ENCODE results near the gene VCX2.
"Not testable (repeated sequence)": the region's sequence is repeated elsewhere in the genome, so short reads cannot be mapped to it uniquely, and the experiment has no call there.

VCX2 gene

GRCh38 chrX:8125566-8125965 is 45.5 kb downstream of the VCX2 start:
- peak in 2 of 10 donors; percentile 72 to 79 for DNase-seq
- intact Hi-C loops (cut with DNase I) = no loop called here

GRCh38 chrX:8122538-8122937 is 48.5 kb downstream of the VCX2 start:
- no peak for DNase-seq
- intact Hi-C loops (cut with DNase I) = no loop called here

- intact Hi-C loops (cut with DNase I) = not testable (repeated sequence)
- peak in 2 of 10 donors; percentile 57 to 74 for DNase-seq
Observed at GRCh38 chrX:8121391-8121790, 49.7 kb downstream of the VCX2 start.
